ENCODE measurements around the gene TOR2A. TPM values are rescaled to one million over a fixed set of nuclear protein-coding genes. Genes with fewer than 3 reads are reported as not detected.

Gene TOR2A
- total RNA-seq, 5 donors from 2014 or later (not counting 1 experiment from before 2014, with no cell fraction given) = 7.7 to 18.4 (median 15.5) TPM

- ChIA-PET POLR2A (no interaction called here), CTCF (interaction anchor here in 1 of 2 donors (0.8 kb wide), 1 partner anchor 255 kb away, joined by 4 read pairs; no protein-coding TSS in a partner anchor)
These were observed 16.4 kb upstream of the TOR2A start for GRCh38 chr9:127751269-127752054.

GRCh38 chr9:127749090-127749787, 14.1 kb upstream of the TOR2A start:
- H3K4me1 Mint-ChIP-seq = peaks cover 27 to 35% (median 28%) of the 10 kb centered on the region in 3 donors

More at GRCh38 chr9:127751269-127752054, 16.4 kb upstream of the TOR2A start:
- no peak overlapping the region for H3K27ac ChIP-seq (ENCODE audit: low read length)
- H3K4me3 Mint-ChIP-seq = no peak overlapping the region
- H3K9me3 ChIP-seq = no peaks in the 10 kb centered on the region
- no peaks in the 10 kb centered on the region for H3K9me3 Mint-ChIP-seq
- DNase-seq = no peak
- ATAC-seq (replicated peaks in 1 of 4) = no peak
- peaks cover 0 to 16% of the 10 kb centered on the region in 2 experiments for H3K4me1 ChIP-seq (ENCODE audit: control insufficient read depth in 1 of 2, extremely low read depth in 1 of 2, insufficient read depth in 2 of 2, low read length in 2 of 2)
- peaks cover 18 to 85% of the 10 kb centered on the region in 2 donors for H3K36me3 ChIP-seq (ENCODE audit: control insufficient read depth in 2 of 2, extremely low read depth in 1 of 2, insufficient read depth in 1 of 2, low read length in 1 of 2)
- peaks cover 26 to 30% (median 27%) of the 10 kb centered on the region in 3 donors for H3K4me1 Mint-ChIP-seq
- H3K4me3 ChIP-seq (ENCODE audit: control insufficient read depth in 1 of 2, extremely low read depth in 1 of 2, low read length in 1 of 2) = no peak overlapping the region
- 100% methylated on average over 1 of the region's 10 CpGs for WGBS (ENCODE audit: insufficient coverage)
- H3K27me3 ChIP-seq (replicated peaks in 1 of 2; ENCODE audit: control insufficient read depth in 2 of 2, extremely low read depth in 1 of 2, insufficient read depth in 2 of 2, low read length in 1 of 2) = no peaks in the 10 kb centered on the region
- H3K27me3 Mint-ChIP-seq = no peaks in the 10 kb centered on the region
- peak overlapping the region in 1 of 2 donors; percentile 52 for H3K27ac Mint-ChIP-seq
- H3K36me3 Mint-ChIP-seq = peaks cover 33% of the 10 kb centered on the region

GRCh38 chr9:127746959-127747569, 12.0 kb upstream of the TOR2A start:
- peak overlapping the region; percentile 32 for H3K27ac ChIP-seq (ENCODE audit: low read length)
- no peaks in the 10 kb centered on the region for H3K9me3 ChIP-seq
- Mint-ChIP-seq H3K4me3 (peak overlapping the region; percentile 28 to 68 (median 63)), H3K36me3 (peaks cover 46% of the 10 kb centered on the region), H3K4me1 (peaks cover 21 to 31% (median 27%) of the 10 kb centered on the region in 3 donors), H3K27ac (peak overlapping the region; percentile 78 to 84), H3K27me3 (no peaks in the 10 kb centered on the region), H3K9me3 (no peaks in the 10 kb centered on the region)
- peaks cover 19 to 87% of the 10 kb centered on the region in 2 donors for H3K36me3 ChIP-seq (ENCODE audit: control insufficient read depth in 2 of 2, extremely low read depth in 1 of 2, insufficient read depth in 1 of 2, low read length in 1 of 2)
- CTCF ChIA-PET = no interaction called here
- DNase-seq (peak in 31 of 35 experiments; percentile 22 to 65 (median 43)), ATAC-seq (replicated peaks in 1 of 4) (peak; percentile 81 to 97 (median 87))
- WGBS (ENCODE audit: insufficient coverage) = 61% methylated on average over 4 of the region's 15 CpGs
- no peaks in the 10 kb centered on the region for H3K27me3 ChIP-seq (replicated peaks in 1 of 2; ENCODE audit: control insufficient read depth in 2 of 2, extremely low read depth in 1 of 2, insufficient read depth in 2 of 2, low read length in 1 of 2)
- POLR2A ChIA-PET = interaction anchor here (0.5 to 0.6 kb wide), 2 partner anchors 159 to 340 kb away, joined by 3 to 5 read pairs; no protein-coding TSS in a partner anchor
- H3K4me3 ChIP-seq (ENCODE audit: control insufficient read depth in 1 of 2, extremely low read depth in 1 of 2, low read length in 1 of 2) = no peak overlapping the region
- H3K4me1 ChIP-seq (ENCODE audit: control insufficient read depth in 1 of 2, extremely low read depth in 1 of 2, insufficient read depth in 2 of 2, low read length in 2 of 2) = peaks cover 0 to 14% of the 10 kb centered on the region in 2 experiments

More at GRCh38 chr9:127749090-127749787, 14.1 kb upstream of the TOR2A start:
- no peak overlapping the region for H3K4me3 Mint-ChIP-seq
- ATAC-seq (replicated peaks in 1 of 4) (no peak), DNase-seq (no peak)
- H3K4me3 ChIP-seq (ENCODE audit: control insufficient read depth in 1 of 2, extremely low read depth in 1 of 2, low read length in 1 of 2) = no peak overlapping the region
- H3K27me3 ChIP-seq (replicated peaks in 1 of 2; ENCODE audit: control insufficient read depth in 2 of 2, extremely low read depth in 1 of 2, insufficient read depth in 2 of 2, low read length in 1 of 2) = no peaks in the 10 kb centered on the region
- no peaks in the 10 kb centered on the region for H3K9me3 Mint-ChIP-seq
- peak overlapping the region; percentile 22 to 56 for H3K27ac Mint-ChIP-seq
- peaks cover 47% of the 10 kb centered on the region for H3K36me3 Mint-ChIP-seq
- POLR2A ChIA-PET = no interaction called here
- H3K9me3 ChIP-seq = no peaks in the 10 kb centered on the region
- no peak overlapping the region for H3K27ac ChIP-seq (ENCODE audit: low read length)
- CTCF ChIA-PET = no interaction called here
- 94% methylated on average over 24 of the region's 26 CpGs for WGBS (ENCODE audit: insufficient coverage)
- no peaks in the 10 kb centered on the region for H3K27me3 Mint-ChIP-seq
- peaks cover 19 to 88% of the 10 kb centered on the region in 2 donors for H3K36me3 ChIP-seq (ENCODE audit: control insufficient read depth in 2 of 2, extremely low read depth in 1 of 2, insufficient read depth in 1 of 2, low read length in 1 of 2)
- H3K4me1 ChIP-seq (ENCODE audit: control insufficient read depth in 1 of 2, extremely low read depth in 1 of 2, insufficient read depth in 2 of 2, low read length in 2 of 2) = peaks cover 0 to 16% of the 10 kb centered on the region in 2 experiments

DNA sequence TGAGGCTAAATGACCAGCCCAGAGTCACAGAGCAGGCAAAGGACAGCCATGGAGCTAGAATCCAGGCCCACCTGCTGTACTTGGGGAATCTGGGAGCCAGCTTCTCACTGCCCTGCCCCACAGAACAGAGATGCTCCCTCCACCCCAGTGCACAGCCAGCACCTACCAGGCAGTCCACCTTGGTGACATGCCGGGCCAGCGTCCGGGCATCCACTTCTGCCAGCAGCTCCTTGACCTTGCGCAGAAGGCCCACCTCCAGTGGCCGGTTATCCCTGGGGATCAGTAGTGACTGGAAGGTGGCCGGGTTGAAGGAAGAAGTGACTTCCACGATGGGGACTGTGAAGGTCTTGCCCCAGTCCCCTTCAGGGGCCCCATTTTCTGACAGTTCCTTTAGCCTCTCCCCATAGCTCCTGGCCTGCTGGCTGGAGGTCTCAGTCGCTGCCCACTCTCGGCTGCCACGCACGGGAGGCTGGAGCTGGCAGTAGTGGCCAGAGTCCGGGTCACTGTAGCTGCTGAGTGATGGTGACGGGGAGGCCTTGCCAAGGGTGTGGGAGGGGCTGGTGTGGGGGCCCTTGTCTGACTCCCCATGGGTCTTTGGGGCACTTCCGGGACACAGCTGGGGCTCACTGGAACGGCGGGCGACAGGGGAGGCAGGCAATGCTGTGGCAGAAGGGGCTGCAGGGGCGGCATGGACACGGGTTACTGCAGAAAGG, 9.5 kb upstream of the TOR2A start:
- DNase-seq = no peak
- ChIA-PET POLR2A (no interaction called here), CTCF (interaction anchor here (0.6 to 0.7 kb wide), 3 partner anchors 37 to 124 kb away, joined by 3 to 5 read pairs (median 4); no protein-coding TSS in a partner anchor)
- peaks cover 13 to 21% (median 19%) of the 10 kb centered on the region in 3 donors for H3K4me1 Mint-ChIP-seq
- Histone ChIP-seq H3K4me3 (ENCODE audit: control insufficient read depth in 1 of 2, extremely low read depth in 1 of 2, low read length in 1 of 2) (no peak overlapping the region), H3K9me3 (no peaks in the 10 kb centered on the region), H3K27me3 (replicated peaks in 1 of 2; ENCODE audit: control insufficient read depth in 2 of 2, extremely low read depth in 1 of 2, insufficient read depth in 2 of 2, low read length in 1 of 2) (no peaks in the 10 kb centered on the region), H3K4me1 (ENCODE audit: control insufficient read depth in 1 of 2, extremely low read depth in 1 of 2, insufficient read depth in 2 of 2, low read length in 2 of 2) (peaks cover 0 to 11% of the 10 kb centered on the region in 2 experiments), H3K27ac (ENCODE audit: low read length) (no peak overlapping the region), H3K36me3 (ENCODE audit: control insufficient read depth in 2 of 2, extremely low read depth in 1 of 2, insufficient read depth in 1 of 2, low read length in 1 of 2) (peaks cover 32 to 87% of the 10 kb centered on the region in 2 donors)
- no peaks in the 10 kb centered on the region for H3K9me3 Mint-ChIP-seq
- 96% methylated on average over 13 of the region's 19 CpGs for WGBS (ENCODE audit: insufficient coverage)
- H3K36me3 Mint-ChIP-seq = peaks cover 38% of the 10 kb centered on the region
- peak overlapping the region in 1 of 2 donors; percentile 64 for H3K27ac Mint-ChIP-seq
- H3K4me3 Mint-ChIP-seq = no peak overlapping the region
- ATAC-seq (replicated peaks in 1 of 4) = no peak
- H3K27me3 Mint-ChIP-seq = no peaks in the 10 kb centered on the region

- no peak overlapping the region for H3K4me3 ChIP-seq (ENCODE audit: control insufficient read depth in 1 of 2, extremely low read depth in 1 of 2, low read length in 1 of 2)
- WGBS (ENCODE audit: insufficient coverage) = 98% methylated on average over 30 of the region's 33 CpGs
- H3K4me1 ChIP-seq (ENCODE audit: control insufficient read depth in 1 of 2, extremely low read depth in 1 of 2, insufficient read depth in 2 of 2, low read length in 2 of 2) = peaks cover 0 to 6% of the 10 kb centered on the region in 2 experiments
- Mint-ChIP-seq H3K9me3 (no peaks in the 10 kb centered on the region), H3K27ac (no peak overlapping the region), H3K4me3 (no peak overlapping the region), H3K4me1 (peaks cover 8 to 13% (median 10%) of the 10 kb centered on the region in 3 donors), H3K27me3 (no peaks in the 10 kb centered on the region), H3K36me3 (peaks cover 40% of the 10 kb centered on the region)
- ChIA-PET CTCF (no interaction called here), POLR2A (interaction anchor here in 1 of 2 donors (1.1 kb wide), 1 partner anchor 29 kb away, joined by 3 read pairs; no protein-coding TSS in a partner anchor)
- peaks cover 34 to 83% of the 10 kb centered on the region in 2 donors for H3K36me3 ChIP-seq (ENCODE audit: control insufficient read depth in 2 of 2, extremely low read depth in 1 of 2, insufficient read depth in 1 of 2, low read length in 1 of 2)
- H3K27ac ChIP-seq (ENCODE audit: low read length) = no peak overlapping the region
- no peaks in the 10 kb centered on the region for H3K9me3 ChIP-seq
- H3K27me3 ChIP-seq (replicated peaks in 1 of 2; ENCODE audit: control insufficient read depth in 2 of 2, extremely low read depth in 1 of 2, insufficient read depth in 2 of 2, low read length in 1 of 2) = no peaks in the 10 kb centered on the region
- DNase-seq = no peak
- ATAC-seq (replicated peaks in 1 of 4) = no peak
These were observed 7.5 kb upstream of the TOR2A start for GRCh38 chr9:127742435-127743088.
